Nephron (organoid): Measurements from ENCODE around the gene AKR1D1.
"Not testable (repeated sequence)": the region's sequence is repeated elsewhere in the genome, so short reads cannot be mapped to it uniquely, and the experiment has no call there.

Source experiments
- H3K27ac Mint-ChIP-seq, 3 experiments: 2 replicates each; pipeline ENCODE4 v1.8.0; 2020; ENCODE audit warnings: mixed read lengths in 3 of 3, mild to moderate bottlenecking in 2 of 3, moderate library complexity in 1 of 3
- H3K27me3 Mint-ChIP-seq: 2 replicates; pipeline ENCODE4 v1.8.0; 2021; ENCODE audit warnings: low read depth, mild to moderate bottlenecking, moderate library complexity, mixed read lengths
- H3K36me3 Mint-ChIP-seq: 2 replicates; pipeline ENCODE4 v1.8.0; 2020; ENCODE audit warnings: low read depth, mixed read lengths
- H3K4me1 Mint-ChIP-seq: 2 replicates; pipeline ENCODE4 v1.8.0; 2020; ENCODE audit warnings: mixed read lengths
- H3K4me3 Mint-ChIP-seq, 3 experiments: 2 replicates each; pipeline ENCODE4 v1.8.0; 2020; ENCODE audit warnings: mild to moderate bottlenecking in 3 of 3, mixed read lengths in 3 of 3, moderate library complexity in 2 of 3
- H3K9me3 Mint-ChIP-seq: 2 replicates; pipeline ENCODE4 v1.8.0; 2020; ENCODE audit warnings: mixed read lengths
- CTCF ChIP-seq, 3 experiments: fragments of 200-600 bp; sonication (generic); IDR thresholded peaks; one replicate each; pipeline ENCODE4 v1.5.0; 2021; ENCODE audit warnings: antibody characterized with exemption in 3 of 3; ENCODE audit not compliant: unreplicated experiment in 3 of 3

The AKR1D1 gene

GRCh38 chr7:138074121-138074520, 2.1 kb upstream of the AKR1D1 start:
- TF ChIP-seq CTCF (IDR thresholded peaks at IDR 0.05; ENCODE audit: unreplicated experiment in 3 of 3) = no peak
- Mint-ChIP-seq H3K27ac (no peak overlapping the region), H3K9me3 (peaks cover 20% of the 10 kb centered on the region), H3K4me3 (no peak overlapping the region), H3K36me3 (no peaks in the 10 kb centered on the region), H3K27me3 (no peaks in the 10 kb centered on the region), H3K4me1 (no peaks in the 10 kb centered on the region)

- no peaks in the 10 kb centered on the region for H3K4me1 Mint-ChIP-seq
- no peak for TF ChIP-seq CTCF (IDR thresholded peaks at IDR 0.05; ENCODE audit: unreplicated experiment in 3 of 3)
- H3K36me3 Mint-ChIP-seq = no peaks in the 10 kb centered on the region
- no peak overlapping the region for H3K4me3 Mint-ChIP-seq
- H3K27ac Mint-ChIP-seq = no peak overlapping the region
- peaks cover 20% of the 10 kb centered on the region for H3K9me3 Mint-ChIP-seq
- no peaks in the 10 kb centered on the region for H3K27me3 Mint-ChIP-seq
Measured at GRCh38 chr7:138074540-138074939, 1.7 kb upstream of the AKR1D1 start.

GRCh38 chr7:138075350-138075749, 909 bp upstream of the AKR1D1 start:
- no peaks in the 10 kb centered on the region for H3K36me3 Mint-ChIP-seq
- H3K27ac Mint-ChIP-seq = no peak overlapping the region
- H3K27me3 Mint-ChIP-seq = no peaks in the 10 kb centered on the region
- peaks cover 20% of the 10 kb centered on the region for H3K9me3 Mint-ChIP-seq
- TF ChIP-seq CTCF (IDR thresholded peaks at IDR 0.05; ENCODE audit: unreplicated experiment in 3 of 3) = no peak
- no peaks in the 10 kb centered on the region for H3K4me1 Mint-ChIP-seq
- no peak overlapping the region for H3K4me3 Mint-ChIP-seq

GRCh38 chr7:138075786-138076185, 473 bp upstream of the AKR1D1 start:
- not testable (repeated sequence) for H3K27ac Mint-ChIP-seq, H3K4me1 Mint-ChIP-seq, H3K27me3 Mint-ChIP-seq, H3K4me3 Mint-ChIP-seq, H3K36me3 Mint-ChIP-seq
- H3K9me3 Mint-ChIP-seq = peaks cover 20% of the 10 kb centered on the region

- TF ChIP-seq CTCF (IDR thresholded peaks at IDR 0.05; ENCODE audit: unreplicated experiment in 3 of 3) = no peak
- no peaks in the 10 kb centered on the region for H3K36me3 Mint-ChIP-seq
Measured at GRCh38 chr7:138077809-138078208, 1.6 kb downstream of the AKR1D1 start.

GRCh38 chr7:138079137-138079536, 2.9 kb downstream of the AKR1D1 start:
- Mint-ChIP-seq H3K36me3 (no peaks in the 10 kb centered on the region), H3K4me3 (no peak overlapping the region), H3K4me1 (no peaks in the 10 kb centered on the region), H3K9me3 (peaks cover 18% of the 10 kb centered on the region), H3K27me3 (peaks cover 7% of the 10 kb centered on the region), H3K27ac (no peak overlapping the region)
- no peak for TF ChIP-seq CTCF (IDR thresholded peaks at IDR 0.05; ENCODE audit: unreplicated experiment in 3 of 3)

More at GRCh38 chr7:138077809-138078208, 1.6 kb downstream of the AKR1D1 start:
- Mint-ChIP-seq H3K4me1 (no peaks in the 10 kb centered on the region), H3K9me3 (peaks cover 20% of the 10 kb centered on the region), H3K4me3 (no peak overlapping the region), H3K27me3 (no peaks in the 10 kb centered on the region), H3K27ac (no peak overlapping the region)
